WTC11 (cell line): ENCODE data around the gene TRPV6.

Experiments
- ESRRA ChIP-seq: sonication (generic); formaldehyde crosslinking; IDR thresholded peaks from 2 replicates; pipeline ENCODE4 v1.8.1; 2022; ENCODE audit warnings: mild to moderate bottlenecking, missing genetic modification reagents, borderline replicate concordance
- JUN ChIP-seq: sonication (generic); formaldehyde crosslinking; IDR thresholded peaks from 2 replicates; pipeline ENCODE4 v1.8.0; 2023; ENCODE audit warnings: mild to moderate bottlenecking, missing genetic modification reagents
- NR2C2 ChIP-seq: sonication (generic); formaldehyde crosslinking; IDR thresholded peaks from 2 replicates; pipeline ENCODE4 v1.8.0; 2022; ENCODE audit warnings: mild to moderate bottlenecking, missing genetic modification reagents
- SMAD3 ChIP-seq: sonication (generic); formaldehyde crosslinking; IDR thresholded peaks from 2 replicates; pipeline ENCODE4 v1.8.0; 2022; ENCODE audit warnings: missing genetic modification reagents, mild to moderate bottlenecking, borderline replicate concordance
- TF ChIP-seq, protein P1 (sequence below): sonication (generic); formaldehyde crosslinking; IDR thresholded peaks from 2 replicates; pipeline ENCODE4 v1.8.1; 2022; ENCODE audit warnings: missing genetic modification reagents, borderline replicate concordance
- TF ChIP-seq, protein P2 (sequence below): sonication (generic); formaldehyde crosslinking; IDR thresholded peaks from 2 replicates; pipeline ENCODE4 v1.8.0; 2023; ENCODE audit warnings: mild to moderate bottlenecking, missing genetic modification reagents
- TF ChIP-seq, protein P3 (sequence below): fragments of 250-450 bp; sonication (Bioruptor Pico); IDR thresholded peaks from 2 replicates; pipeline ENCODE4 v1.9.0; 2021; ENCODE audit warnings: moderate library complexity, mild to moderate bottlenecking, inconsistent platforms, borderline replicate concordance
- TF ChIP-seq, protein P4 (sequence below): sonication (generic); formaldehyde crosslinking; IDR thresholded peaks from 2 replicates; pipeline ENCODE4 v1.8.1; 2022; ENCODE audit warnings: mild to moderate bottlenecking, missing genetic modification reagents, moderate library complexity, borderline replicate concordance
- TF ChIP-seq, protein P5 (sequence below): fragments of 200-600 bp; IDR thresholded peaks from 2 replicates; pipeline ENCODE4 v1.8.0; 2022; ENCODE audit warnings: antibody characterized with exemption
- TF ChIP-seq, protein P6 (sequence below): fragments of 250-450 bp; sonication (Bioruptor Pico); IDR thresholded peaks from 2 replicates; pipeline ENCODE4 v2.1.2; 2022; ENCODE audit warnings: mild to moderate bottlenecking, moderate library complexity
- TF ChIP-seq, protein P7 (sequence below): sonication (generic); formaldehyde crosslinking; IDR thresholded peaks from 2 replicates; pipeline ENCODE4 v1.8.0; 2022; ENCODE audit warnings: mild to moderate bottlenecking, missing genetic modification reagents

DNA sequence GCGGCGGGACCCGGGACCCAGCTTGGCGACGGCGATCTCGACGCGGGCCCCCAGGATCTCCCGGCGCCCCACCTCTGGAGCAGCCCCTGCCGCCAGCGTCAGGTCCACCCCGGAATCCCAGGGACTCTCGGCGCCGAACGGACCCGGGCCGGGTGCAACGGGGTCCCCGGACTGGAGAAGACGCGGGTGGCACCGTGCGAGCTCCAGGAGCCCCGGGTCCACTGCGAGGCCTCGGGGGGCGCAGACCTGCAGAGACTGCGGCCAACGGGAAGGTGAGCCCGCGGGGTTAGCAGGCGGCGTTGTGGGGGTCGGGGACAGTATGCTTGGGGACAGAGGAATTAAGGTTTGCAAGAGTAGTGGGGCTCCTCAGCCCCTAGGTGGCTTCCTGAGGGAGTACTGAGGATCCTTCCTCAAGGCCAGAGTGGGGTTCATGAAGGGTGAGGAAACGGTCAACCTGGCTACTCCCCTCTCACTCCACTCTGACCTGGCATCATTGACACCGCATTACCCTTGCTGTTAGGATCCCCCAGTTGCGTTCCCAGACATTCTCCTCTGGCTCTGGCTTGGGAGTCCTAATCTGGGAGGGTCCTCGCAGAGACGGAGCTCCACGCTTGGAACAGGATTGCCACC lies 30.3 kb downstream of the TRPV6 start:
- TF ChIP-seq, protein P1, sequence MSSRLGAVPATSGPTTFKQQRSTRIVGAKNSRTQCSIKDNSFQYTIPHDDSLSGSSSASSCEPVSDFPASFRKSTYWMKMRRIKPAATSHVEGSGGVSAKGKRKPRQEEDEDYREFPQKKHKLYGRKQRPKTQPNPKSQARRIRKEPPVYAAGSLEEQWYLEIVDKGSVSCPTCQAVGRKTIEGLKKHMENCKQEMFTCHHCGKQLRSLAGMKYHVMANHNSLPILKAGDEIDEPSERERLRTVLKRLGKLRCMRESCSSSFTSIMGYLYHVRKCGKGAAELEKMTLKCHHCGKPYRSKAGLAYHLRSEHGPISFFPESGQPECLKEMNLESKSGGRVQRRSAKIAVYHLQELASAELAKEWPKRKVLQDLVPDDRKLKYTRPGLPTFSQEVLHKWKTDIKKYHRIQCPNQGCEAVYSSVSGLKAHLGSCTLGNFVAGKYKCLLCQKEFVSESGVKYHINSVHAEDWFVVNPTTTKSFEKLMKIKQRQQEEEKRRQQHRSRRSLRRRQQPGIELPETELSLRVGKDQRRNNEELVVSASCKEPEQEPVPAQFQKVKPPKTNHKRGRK (CRISPR knock-in tag) = no peak
- TF ChIP-seq ESRRA (CRISPR knock-in tag) (no peak), SMAD3 (CRISPR knock-in tag) (no peak), JUN (CRISPR knock-in tag) (no peak), NR2C2 (no peak)
- TF ChIP-seq, protein P2, sequence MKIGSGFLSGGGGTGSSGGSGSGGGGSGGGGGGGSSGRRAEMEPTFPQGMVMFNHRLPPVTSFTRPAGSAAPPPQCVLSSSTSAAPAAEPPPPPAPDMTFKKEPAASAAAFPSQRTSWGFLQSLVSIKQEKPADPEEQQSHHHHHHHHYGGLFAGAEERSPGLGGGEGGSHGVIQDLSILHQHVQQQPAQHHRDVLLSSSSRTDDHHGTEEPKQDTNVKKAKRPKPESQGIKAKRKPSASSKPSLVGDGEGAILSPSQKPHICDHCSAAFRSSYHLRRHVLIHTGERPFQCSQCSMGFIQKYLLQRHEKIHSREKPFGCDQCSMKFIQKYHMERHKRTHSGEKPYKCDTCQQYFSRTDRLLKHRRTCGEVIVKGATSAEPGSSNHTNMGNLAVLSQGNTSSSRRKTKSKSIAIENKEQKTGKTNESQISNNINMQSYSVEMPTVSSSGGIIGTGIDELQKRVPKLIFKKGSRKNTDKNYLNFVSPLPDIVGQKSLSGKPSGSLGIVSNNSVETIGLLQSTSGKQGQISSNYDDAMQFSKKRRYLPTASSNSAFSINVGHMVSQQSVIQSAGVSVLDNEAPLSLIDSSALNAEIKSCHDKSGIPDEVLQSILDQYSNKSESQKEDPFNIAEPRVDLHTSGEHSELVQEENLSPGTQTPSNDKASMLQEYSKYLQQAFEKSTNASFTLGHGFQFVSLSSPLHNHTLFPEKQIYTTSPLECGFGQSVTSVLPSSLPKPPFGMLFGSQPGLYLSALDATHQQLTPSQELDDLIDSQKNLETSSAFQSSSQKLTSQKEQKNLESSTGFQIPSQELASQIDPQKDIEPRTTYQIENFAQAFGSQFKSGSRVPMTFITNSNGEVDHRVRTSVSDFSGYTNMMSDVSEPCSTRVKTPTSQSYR = no peak
- TF ChIP-seq, protein P3, sequence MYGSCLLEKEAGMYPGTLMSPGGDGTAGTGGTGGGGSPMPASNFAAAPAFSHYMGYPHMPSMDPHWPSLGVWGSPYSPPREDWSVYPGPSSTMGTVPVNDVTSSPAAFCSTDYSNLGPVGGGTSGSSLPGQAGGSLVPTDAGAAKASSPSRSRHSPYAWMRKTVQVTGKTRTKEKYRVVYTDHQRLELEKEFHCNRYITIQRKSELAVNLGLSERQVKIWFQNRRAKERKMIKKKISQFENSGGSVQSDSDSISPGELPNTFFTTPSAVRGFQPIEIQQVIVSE (CRISPR knock-in tag) = no peak
- TF ChIP-seq, protein P4, sequence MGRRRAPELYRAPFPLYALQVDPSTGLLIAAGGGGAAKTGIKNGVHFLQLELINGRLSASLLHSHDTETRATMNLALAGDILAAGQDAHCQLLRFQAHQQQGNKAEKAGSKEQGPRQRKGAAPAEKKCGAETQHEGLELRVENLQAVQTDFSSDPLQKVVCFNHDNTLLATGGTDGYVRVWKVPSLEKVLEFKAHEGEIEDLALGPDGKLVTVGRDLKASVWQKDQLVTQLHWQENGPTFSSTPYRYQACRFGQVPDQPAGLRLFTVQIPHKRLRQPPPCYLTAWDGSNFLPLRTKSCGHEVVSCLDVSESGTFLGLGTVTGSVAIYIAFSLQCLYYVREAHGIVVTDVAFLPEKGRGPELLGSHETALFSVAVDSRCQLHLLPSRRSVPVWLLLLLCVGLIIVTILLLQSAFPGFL = no peak
- TF ChIP-seq, protein P5, sequence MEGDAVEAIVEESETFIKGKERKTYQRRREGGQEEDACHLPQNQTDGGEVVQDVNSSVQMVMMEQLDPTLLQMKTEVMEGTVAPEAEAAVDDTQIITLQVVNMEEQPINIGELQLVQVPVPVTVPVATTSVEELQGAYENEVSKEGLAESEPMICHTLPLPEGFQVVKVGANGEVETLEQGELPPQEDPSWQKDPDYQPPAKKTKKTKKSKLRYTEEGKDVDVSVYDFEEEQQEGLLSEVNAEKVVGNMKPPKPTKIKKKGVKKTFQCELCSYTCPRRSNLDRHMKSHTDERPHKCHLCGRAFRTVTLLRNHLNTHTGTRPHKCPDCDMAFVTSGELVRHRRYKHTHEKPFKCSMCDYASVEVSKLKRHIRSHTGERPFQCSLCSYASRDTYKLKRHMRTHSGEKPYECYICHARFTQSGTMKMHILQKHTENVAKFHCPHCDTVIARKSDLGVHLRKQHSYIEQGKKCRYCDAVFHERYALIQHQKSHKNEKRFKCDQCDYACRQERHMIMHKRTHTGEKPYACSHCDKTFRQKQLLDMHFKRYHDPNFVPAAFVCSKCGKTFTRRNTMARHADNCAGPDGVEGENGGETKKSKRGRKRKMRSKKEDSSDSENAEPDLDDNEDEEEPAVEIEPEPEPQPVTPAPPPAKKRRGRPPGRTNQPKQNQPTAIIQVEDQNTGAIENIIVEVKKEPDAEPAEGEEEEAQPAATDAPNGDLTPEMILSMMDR = no peak
- TF ChIP-seq, protein P6, sequence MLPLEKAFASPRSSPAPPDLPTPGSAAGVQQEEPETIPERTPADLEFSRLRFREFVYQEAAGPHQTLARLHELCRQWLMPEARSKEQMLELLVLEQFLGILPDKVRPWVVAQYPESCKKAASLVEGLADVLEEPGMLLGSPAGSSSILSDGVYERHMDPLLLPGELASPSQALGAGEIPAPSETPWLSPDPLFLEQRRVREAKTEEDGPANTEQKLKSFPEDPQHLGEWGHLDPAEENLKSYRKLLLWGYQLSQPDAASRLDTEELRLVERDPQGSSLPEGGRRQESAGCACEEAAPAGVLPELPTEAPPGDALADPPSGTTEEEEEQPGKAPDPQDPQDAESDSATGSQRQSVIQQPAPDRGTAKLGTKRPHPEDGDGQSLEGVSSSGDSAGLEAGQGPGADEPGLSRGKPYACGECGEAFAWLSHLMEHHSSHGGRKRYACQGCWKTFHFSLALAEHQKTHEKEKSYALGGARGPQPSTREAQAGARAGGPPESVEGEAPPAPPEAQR (CRISPR knock-in tag) = no peak
- TF ChIP-seq, protein P7, sequence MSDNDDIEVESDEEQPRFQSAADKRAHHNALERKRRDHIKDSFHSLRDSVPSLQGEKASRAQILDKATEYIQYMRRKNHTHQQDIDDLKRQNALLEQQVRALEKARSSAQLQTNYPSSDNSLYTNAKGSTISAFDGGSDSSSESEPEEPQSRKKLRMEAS (CRISPR knock-in tag) = 0 out of 2 replicates have a peak, but pooled peaks have one; percentile 38
